ENCODE results near the gene FARP2.

Gene FARP2

GRCh38 chr2:241542278-241542605 is 186.2 kb downstream of the FARP2 start:
- DNase-seq (ENCODE audit: low read depth), result no peak
- H3K4me3 ChIP-seq (ENCODE audit: low read depth, low read length), result no peak overlapping the region
- TF ChIP-seq MAX (IDR thresholded peaks at IDR 0.05; ENCODE audit: low read depth, low read length) (no peak), POLR2A (IDR thresholded peaks at IDR 0.05; ENCODE audit: extremely low read depth, insufficient read length) (no peak), MYC (IDR thresholded peaks at IDR 0.05; ENCODE audit: low read depth, low read length) (no peak)
- TF ChIP-seq, protein P1, sequence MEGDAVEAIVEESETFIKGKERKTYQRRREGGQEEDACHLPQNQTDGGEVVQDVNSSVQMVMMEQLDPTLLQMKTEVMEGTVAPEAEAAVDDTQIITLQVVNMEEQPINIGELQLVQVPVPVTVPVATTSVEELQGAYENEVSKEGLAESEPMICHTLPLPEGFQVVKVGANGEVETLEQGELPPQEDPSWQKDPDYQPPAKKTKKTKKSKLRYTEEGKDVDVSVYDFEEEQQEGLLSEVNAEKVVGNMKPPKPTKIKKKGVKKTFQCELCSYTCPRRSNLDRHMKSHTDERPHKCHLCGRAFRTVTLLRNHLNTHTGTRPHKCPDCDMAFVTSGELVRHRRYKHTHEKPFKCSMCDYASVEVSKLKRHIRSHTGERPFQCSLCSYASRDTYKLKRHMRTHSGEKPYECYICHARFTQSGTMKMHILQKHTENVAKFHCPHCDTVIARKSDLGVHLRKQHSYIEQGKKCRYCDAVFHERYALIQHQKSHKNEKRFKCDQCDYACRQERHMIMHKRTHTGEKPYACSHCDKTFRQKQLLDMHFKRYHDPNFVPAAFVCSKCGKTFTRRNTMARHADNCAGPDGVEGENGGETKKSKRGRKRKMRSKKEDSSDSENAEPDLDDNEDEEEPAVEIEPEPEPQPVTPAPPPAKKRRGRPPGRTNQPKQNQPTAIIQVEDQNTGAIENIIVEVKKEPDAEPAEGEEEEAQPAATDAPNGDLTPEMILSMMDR (IDR thresholded peaks at IDR 0.05; ENCODE audit: low read depth, low read length), result no peak
